Lower lobe of right lung (tissue), 2 donors: ENCODE results near the gene KIAA1217. TPM values are rescaled to one million over a fixed set of nuclear protein-coding genes. Genes with fewer than 3 reads are reported as not detected.

Source experiments
- ATAC-seq, 2 donors: fragments of 200-7000 bp; cut with Tn5 transposase; one replicate each; pipeline ENCODE4 v1.9.1; 2020 to 2022; ENCODE audit warnings: mild to moderate bottlenecking in 2 of 2, moderate library complexity in 2 of 2
- DNase-seq: peaks from one replicate; pipeline ENCODE4 v3.0.0-alpha.2; 2020
- H3K27ac ChIP-seq: fragments of 200-600 bp; one replicate; pipeline ENCODE4 v1.8.0; 2022
- H3K27me3 ChIP-seq: fragments of 200-600 bp; one replicate; pipeline ENCODE4 v1.8.0; 2022; ENCODE audit warnings: low read depth
- H3K36me3 ChIP-seq: fragments of 200-600 bp; one replicate; pipeline ENCODE4 v1.8.0; 2022; ENCODE audit warnings: mild to moderate bottlenecking
- H3K4me1 ChIP-seq: fragments of 200-600 bp; one replicate; pipeline ENCODE4 v1.8.0; 2022
- H3K4me3 ChIP-seq: fragments of 200-600 bp; one replicate; pipeline ENCODE4 v1.8.0; 2022; ENCODE audit warnings: mild to moderate bottlenecking
- H3K9me3 ChIP-seq: fragments of 200-600 bp; one replicate; pipeline ENCODE4 v1.8.0; 2022
- CTCF ChIP-seq: fragments of 200-600 bp; IDR thresholded peaks from one replicate; pipeline ENCODE4 v1.8.0; 2022; ENCODE audit warnings: antibody characterized with exemption, mild to moderate bottlenecking
- intact Hi-C: fragments of 100-400 bp; cut with DNase I; formaldehyde crosslinking; loops from one replicate; pipeline ENCODE4 v1.11.0; 2022
- total RNA-seq: library from RNA; stranded (reverse); fragmentation: NEBNext Ultra II Directional; extraction: Animal tissue kit (Norgen Biotek cat#: 25700); gene quantifications from one replicate; pipeline ENCODE4 v1.2.1, GENCODE V29; 2021
- donor health status: DM: no; HTN: yes; CAD: no; lungs with severe emphysema.

KIAA1217 gene
- total RNA-seq, 1 donor from 2014 or later = 37.2 TPM

- Histone ChIP-seq H3K27ac (no peak overlapping the region), H3K4me3 (no peak overlapping the region), H3K36me3 (peaks cover 12% of the 10 kb centered on the region), H3K4me1 (no peaks in the 10 kb centered on the region), H3K27me3 (no peaks in the 10 kb centered on the region), H3K9me3 (no peaks in the 10 kb centered on the region)
- TF ChIP-seq CTCF = no peak
- intact Hi-C loops = no loop called here
- DNase-seq (no peak), ATAC-seq (no peak)
Measured at GRCh38 chr10:24475598-24475997, 266.7 kb downstream of the KIAA1217 start.

- Histone ChIP-seq H3K9me3 (no peaks in the 10 kb centered on the region), H3K27me3 (no peaks in the 10 kb centered on the region), H3K36me3 (peaks cover 12% of the 10 kb centered on the region), H3K4me3 (no peak overlapping the region), H3K4me1 (no peaks in the 10 kb centered on the region), H3K27ac (no peak overlapping the region)
- intact Hi-C loops = no loop called here
- no peak for TF ChIP-seq CTCF
- DNase-seq (no peak), ATAC-seq (no peak)
Measured at GRCh38 chr10:24476913-24477701, 268.2 kb downstream of the KIAA1217 start.

- H3K27me3 ChIP-seq = no peaks in the 10 kb centered on the region
- H3K9me3 ChIP-seq = no peaks in the 10 kb centered on the region
- DNase-seq = no peak
- H3K36me3 ChIP-seq = peaks cover 12% of the 10 kb centered on the region
- TF ChIP-seq CTCF = no peak
- no peaks in the 10 kb centered on the region for H3K4me1 ChIP-seq
- intact Hi-C loops = no loop called here
- no peak overlapping the region for H3K4me3 ChIP-seq
- no peak overlapping the region for H3K27ac ChIP-seq
- peak; percentile 35 to 55 for ATAC-seq
Measured at GRCh38 chr10:24477915-24478314, 269.0 kb downstream of the KIAA1217 start.

- no peaks in the 10 kb centered on the region for H3K9me3 ChIP-seq
- H3K4me3 ChIP-seq = no peak overlapping the region
- intact Hi-C loops = no loop called here
- H3K4me1 ChIP-seq = peaks cover 7% of the 10 kb centered on the region
- DNase-seq (no peak), ATAC-seq (no peak)
- TF ChIP-seq CTCF = no peak
- peaks cover 1% of the 10 kb centered on the region for H3K36me3 ChIP-seq
- H3K27me3 ChIP-seq = no peaks in the 10 kb centered on the region
- no peak overlapping the region for H3K27ac ChIP-seq
Measured at GRCh38 chr10:24479806-24480205, 270.9 kb downstream of the KIAA1217 start.

GRCh38 chr10:24480447-24480846, 271.5 kb downstream of the KIAA1217 start:
- no peaks in the 10 kb centered on the region for H3K27me3 ChIP-seq
- DNase-seq = no peak
- no peak overlapping the region for H3K4me3 ChIP-seq
- H3K4me1 ChIP-seq = peaks cover 7% of the 10 kb centered on the region
- peak; percentile 55 to 72 for ATAC-seq
- H3K9me3 ChIP-seq = no peaks in the 10 kb centered on the region
- intact Hi-C loops = no loop called here
- H3K27ac ChIP-seq = no peak overlapping the region
- TF ChIP-seq CTCF = no peak
- H3K36me3 ChIP-seq = no peaks in the 10 kb centered on the region
